GM19455 (cell line): Measurements from ENCODE around the gene MCOLN2.
"Not testable (repeated sequence)": the region's sequence is repeated elsewhere in the genome, so short reads cannot be mapped to it uniquely, and the experiment has no call there.

Source experiments
- ATAC-seq: cut with Tn5 transposase; IDR thresholded peaks from one replicate; pipeline ENCODE4 v1.9.1; 2021; ENCODE audit not compliant: unreplicated experiment

Gene MCOLN2

GRCh38 chr1:84996846-84997666 is at the start of gene MCOLN2:
Gene MCOLN2 (minus strand): TSS chr1:84997113. CDS start chr1:84996872, 241 bp downstream.
- ATAC-seq: peak; percentile 58

DNA sequence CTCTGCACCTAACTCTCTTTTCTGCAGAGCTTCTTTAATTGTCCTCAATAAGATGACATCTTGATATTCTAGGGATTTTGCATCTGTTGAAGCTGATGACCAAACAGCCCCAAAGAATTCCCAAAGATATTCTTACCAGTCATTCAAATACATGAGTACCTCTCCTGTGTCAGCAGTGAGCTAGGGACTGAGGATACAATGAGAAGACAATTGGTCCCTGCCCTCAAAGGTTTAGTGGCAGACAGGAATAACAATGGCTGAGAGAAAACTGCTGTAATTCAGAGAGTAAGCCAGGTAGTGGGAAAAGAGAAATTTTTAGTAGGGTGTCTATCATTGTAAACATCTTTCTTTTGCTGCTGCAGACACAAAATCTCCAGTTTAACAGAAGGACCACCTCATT is 45.5 kb upstream of the MCOLN2 start:
- no peak for ATAC-seq

- no peak for ATAC-seq
Observed at GRCh38 chr1:85041793-85042192, 44.9 kb upstream of the MCOLN2 start.

- no peak for ATAC-seq
Observed at GRCh38 chr1:85033221-85033620, 36.3 kb upstream of the MCOLN2 start.

DNA sequence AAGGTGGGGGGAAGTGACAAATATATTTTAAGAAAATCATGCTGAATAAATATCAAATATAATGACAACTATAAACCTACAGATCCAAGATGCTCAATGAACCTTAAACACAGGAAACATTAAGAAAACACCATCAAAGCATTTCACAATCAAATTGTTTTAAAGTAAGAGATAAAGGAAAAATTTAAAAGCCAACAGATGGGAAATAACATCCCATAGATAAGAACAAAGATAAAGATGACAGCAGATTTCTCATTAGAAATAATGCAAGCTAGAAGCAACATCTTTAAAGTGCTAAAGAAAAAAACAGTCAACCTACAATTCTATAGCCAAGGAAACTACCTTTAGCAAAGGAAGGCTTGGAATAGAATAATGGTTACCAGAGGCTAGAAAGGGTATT is 33.6 kb upstream of the MCOLN2 start:
- ATAC-seq: no peak

DNA sequence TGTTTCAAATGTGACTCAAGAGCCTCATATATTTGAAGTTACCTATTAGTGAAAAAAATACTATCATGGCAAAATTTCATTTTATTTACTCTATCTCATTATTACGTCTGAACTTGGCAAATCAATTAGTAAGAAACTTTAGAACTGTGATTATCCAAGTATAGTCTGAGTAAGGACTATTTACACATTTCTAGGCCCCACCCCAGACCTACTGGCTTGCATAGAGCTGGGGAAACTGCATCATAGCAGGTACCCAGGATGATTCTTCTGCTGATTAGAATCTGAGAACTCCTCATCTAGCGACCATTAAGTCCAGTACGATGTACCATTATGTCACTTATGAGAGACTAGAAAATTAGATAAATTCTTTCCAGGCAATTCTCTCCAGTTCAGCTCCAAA is 31.2 kb upstream of the MCOLN2 start:
- no peak for ATAC-seq

DNA sequence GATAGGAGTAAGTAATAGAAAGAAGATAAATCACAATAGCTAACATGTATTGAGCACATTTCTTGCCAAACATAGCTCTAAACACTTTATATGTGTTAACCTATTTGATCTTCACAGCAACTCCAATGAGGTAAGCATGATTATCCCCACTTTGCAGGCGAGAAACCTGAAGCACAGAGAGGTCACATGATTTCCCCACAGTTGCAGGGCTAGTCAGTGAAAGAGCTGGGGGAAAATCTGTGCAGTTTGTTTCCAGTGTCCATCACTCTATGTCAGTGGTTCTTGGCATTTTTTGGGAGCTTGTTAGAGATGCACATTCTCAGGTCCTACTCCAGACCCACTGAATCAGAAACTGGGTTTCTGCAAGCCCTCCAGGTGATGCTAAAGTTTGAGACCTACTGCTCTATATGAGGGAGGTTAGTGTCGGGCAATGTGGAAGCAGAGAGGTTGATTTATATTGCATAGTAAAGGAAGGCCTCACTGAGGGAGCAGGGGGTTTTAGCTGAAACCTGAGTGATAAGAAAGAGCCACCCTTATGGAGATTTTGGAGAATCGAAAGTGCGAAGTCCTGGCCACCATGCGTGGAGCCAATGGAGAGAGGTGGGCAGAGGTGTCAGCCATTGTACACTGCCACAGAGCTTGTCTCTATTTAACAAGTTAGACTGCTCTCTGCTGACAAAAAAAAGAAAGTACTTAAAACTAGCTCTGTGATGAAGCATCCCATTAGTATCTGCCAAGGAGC is 30.5 kb upstream of the MCOLN2 start:
- ATAC-seq: no peak

- no peak for ATAC-seq
Observed at GRCh38 chr1:85025940-85026339, 29.0 kb upstream of the MCOLN2 start.

DNA sequence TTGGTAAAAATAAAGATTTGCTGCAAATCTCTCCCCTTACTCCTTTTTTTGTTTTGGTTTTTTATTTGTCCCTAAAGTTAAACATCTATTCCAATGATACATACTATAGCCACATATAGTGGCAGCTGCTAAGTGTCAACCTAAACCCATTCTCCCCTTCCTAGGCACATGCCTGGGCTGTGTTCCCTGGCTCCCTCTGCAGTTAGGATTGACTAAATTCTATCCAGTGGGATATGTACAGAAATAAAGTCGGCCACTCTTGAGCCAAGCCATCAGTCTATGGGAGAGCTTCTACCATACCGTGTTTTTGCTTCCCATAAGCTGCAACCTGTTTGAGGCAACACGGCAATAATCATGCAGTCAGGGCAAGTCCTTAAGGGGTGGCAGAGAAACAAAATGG is 27.8 kb upstream of the MCOLN2 start:
- ATAC-seq: no peak

DNA sequence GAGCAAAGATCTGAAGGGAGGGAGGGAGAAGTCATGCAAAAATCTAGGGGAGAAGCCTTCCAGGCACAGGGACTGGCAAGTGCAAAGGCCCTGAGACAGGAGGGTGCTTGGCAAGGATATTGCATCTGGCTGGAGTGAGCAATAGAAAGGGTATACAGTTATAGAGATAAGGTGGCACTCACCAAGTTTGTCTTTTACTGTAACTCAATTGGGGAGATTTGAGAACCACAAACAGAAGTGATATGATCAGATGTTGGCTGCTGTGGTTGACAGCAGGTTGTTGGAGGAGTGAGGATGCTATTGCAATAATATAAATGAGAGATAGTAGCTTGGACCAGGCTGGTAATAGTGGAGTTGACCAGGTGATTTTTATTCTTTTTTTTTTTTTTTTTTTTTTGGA is 25.8 kb upstream of the MCOLN2 start:
- no peak for ATAC-seq

GRCh38 chr1:85019994-85020393 is 23.1 kb upstream of the MCOLN2 start:
- ATAC-seq: no peak

DNA sequence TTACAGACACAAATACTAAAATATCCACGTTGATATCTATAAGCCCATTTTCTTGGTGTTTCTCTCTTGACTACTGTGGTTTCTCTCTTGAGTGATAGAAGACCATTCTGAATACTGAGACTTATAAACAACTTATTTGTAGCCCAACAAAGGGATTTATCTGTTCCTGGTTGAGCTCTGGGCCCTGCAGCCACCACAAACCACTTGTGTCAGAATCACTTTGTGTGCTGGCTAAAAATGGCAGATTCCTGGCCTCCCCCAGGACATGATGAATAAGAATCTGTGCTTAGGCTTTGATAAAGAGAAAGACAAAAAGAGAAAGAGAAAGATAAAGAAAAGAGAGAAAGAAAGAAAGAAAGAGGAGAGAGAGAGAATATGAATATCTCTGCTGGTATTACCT is 18.9 kb upstream of the MCOLN2 start:
- no peak for ATAC-seq

DNA sequence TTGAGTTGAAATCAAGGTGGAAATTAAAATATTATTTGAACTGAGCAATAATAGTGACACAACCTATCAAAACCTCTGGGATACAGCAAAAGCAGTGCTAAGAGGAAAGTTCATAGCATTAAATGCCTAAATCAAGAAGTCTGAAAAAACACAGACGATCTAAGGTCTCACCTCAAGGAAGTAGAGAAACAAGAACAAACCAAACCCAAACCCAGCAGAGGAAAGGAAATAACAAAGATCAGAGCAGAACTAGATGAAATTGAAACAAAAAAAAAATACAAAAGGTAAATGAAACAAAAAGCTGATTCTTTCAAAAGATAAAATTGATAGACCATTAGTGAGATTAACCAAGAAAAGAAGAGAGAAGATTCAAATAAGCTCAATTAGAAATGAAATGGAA is 8.7 kb upstream of the MCOLN2 start:
- ATAC-seq: not testable (repeated sequence)

DNA sequence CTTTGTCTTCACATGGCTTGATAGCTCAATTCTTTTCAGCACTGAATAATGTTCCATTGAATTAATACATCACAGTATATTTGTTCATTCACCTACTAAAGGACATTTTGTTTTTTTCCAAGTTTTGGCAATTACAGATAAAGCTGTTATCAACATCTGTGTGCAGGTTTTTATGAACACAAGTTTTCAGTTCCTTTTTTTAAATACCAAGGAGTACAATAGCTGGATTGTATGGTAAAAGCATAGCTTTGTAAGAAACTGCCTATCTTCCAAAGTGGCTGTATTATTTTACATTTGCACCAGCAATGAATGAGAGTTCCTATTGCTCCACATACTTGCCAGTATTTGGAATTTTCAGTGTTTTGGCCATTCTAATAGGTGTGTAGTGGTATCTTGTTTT is 4.8 kb upstream of the MCOLN2 start:
- ATAC-seq: no peak

GRCh38 chr1:84998642-84999280 is 1.8 kb upstream of the MCOLN2 start:
- ATAC-seq: no peak

GRCh38 chr1:84997667-84998600 is 1.0 kb upstream of the MCOLN2 start:
- ATAC-seq: no peak

GRCh38 chr1:84995484-84996334 is 1.2 kb downstream of the MCOLN2 start:
- peak; percentile 52 for ATAC-seq

- no peak for ATAC-seq
Observed at GRCh38 chr1:84991097-84991920, 5.6 kb downstream of the MCOLN2 start.

DNA sequence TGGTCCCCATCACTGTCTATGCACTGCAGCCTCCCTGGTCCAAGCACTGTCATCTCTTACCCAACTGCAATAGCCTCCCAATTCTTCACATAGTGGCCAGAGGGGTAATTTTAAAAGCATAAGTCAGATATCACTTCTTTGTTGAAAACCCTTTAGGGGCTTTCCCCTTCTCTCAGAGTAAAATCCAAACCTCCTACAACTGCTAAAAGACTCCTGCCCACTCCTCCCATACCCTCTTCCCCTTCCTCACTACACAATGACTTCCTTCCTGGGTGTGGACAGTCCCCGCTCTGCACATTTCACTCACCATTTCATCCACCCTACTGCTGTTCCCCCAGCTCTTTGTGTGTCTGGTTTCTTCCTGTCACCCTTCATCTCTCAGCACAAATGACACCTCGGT is 8.3 kb downstream of the MCOLN2 start:
- ATAC-seq: peak; percentile 60
